ENCODE results near the gene ERICH6.

ERICH6 gene

GRCh38 chr3:150703756-150704344 lies at the start of gene ERICH6:
Gene ERICH6 (minus strand): TSS chr3:150703920. CDS start chr3:150703898, 22 bp downstream.
- no peak for FAIRE-seq
- DNase-seq (ENCODE audit: low spot score) = peak; percentile 93

- FAIRE-seq (no peak), DNase-seq (ENCODE audit: low spot score) (no peak)
Measured at GRCh38 chr3:150751781-150752263, 48.1 kb upstream of the ERICH6 start.

DNA sequence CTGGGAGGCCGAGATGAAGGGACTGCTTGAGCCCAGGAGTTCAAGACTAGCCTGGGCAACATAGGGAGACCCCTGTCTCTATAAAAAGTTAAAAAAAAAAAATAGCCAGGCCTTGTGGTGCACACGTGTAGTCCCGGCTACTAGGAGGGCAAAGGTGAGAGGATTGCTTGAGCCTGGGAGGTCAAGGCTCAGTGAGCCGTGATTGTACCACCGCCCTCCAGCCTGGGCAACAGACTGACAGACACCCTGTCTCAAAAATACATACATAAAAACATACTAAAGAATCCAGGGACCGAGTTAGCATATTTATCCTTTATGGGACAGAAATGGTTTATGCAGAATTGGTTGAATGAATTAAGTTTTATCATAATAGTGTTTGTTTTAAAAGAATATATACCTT lies 45.5 kb upstream of the ERICH6 start:
- FAIRE-seq (no peak), DNase-seq (ENCODE audit: low spot score) (no peak)

DNA sequence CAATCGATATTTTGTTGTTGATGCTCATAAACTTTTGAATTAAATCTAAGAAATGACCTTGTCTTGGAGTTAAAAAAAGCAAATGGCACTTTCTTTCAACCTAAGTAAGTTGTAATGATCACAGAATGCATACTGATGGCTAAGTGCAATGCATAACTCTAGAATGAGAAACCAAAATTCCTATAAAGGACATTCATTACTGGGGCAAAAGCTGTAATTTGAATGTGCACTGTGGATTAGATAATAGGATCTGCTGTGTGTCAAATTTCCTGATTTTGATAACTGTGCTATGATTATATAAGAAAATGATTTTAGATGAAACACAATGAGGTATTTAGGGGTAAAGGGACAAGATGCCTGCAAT lies 44.9 kb upstream of the ERICH6 start:
- DNase-seq (ENCODE audit: low spot score) (no peak), FAIRE-seq (no peak)

DNA sequence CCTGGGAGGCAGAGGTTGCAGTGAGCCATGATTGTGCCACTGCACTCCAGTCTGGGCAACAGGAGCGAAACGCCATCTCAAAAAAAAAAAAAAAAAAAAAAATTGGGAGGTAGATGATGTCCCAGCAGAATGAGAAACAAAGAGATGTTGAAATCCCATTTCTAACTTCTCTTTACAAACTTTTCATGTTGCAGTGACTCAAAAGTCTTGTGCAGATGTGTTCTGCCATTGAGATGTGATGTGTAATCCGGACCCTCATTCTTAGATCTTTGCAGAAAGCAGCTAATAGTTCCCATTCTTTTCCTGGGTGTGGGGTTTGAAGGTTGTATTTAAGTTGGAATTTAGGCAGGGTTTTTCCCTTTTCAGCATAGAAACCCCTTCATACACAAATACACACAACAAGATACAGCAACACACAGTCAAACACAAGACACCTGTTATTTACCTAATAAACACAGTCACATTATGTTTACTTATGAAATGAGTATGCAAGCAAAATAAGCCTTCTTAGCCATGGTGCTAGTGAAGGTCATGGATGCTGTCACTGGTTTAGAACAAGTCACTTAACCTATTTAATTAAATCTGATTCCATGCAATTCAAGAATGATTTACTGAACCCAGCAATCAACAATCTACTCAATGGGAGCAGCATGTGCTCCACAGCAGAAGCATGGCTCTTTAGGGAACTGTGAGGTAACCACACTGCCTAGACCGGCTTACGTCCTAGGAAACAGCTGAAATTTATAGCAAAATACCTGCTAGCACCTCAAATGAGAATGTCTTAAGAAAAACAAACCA lies 44.4 kb upstream of the ERICH6 start:
- DNase-seq (ENCODE audit: low spot score) = no peak
- no peak for FAIRE-seq

DNA sequence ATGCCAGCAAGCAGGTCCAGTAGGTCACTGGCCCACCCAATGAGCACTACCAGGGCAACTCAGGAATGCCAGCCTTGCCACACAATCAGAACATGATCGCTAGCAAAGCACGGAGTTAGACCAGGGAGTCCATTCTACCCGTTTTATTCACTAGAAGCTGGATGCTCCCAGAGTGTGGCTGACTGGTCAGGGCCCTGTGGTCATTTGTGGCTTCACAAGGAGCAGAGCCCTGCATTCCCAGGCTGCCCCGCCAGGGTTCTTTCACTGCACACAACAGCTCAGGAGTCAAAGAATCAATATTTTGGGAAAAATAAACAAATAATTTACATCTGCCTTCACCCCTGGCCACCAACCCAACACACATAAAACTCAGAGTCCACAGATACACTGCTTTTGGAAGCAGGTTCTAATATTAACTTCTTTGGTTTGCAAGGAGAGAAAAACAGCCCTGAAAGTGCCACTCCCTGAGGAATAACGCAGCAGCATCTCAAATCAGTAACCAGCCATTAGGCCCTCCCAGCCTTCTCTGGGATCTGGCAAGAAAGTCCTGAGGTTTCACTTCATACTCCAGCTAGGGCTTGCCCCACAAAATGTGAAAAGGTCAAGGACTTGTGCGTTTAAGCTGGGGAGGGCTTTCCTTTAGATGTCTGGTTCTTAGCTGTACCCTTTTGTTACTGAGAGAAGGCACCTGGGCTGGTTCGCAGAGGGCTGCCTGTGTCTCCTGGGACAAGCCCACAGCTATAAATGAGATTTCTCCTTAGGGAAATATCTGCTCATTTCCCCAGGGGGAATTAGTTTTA lies 43.3 kb upstream of the ERICH6 start:
- DNase-seq (ENCODE audit: low spot score) (no peak), FAIRE-seq (no peak)

GRCh38 chr3:150745832-150746231 lies 42.1 kb upstream of the ERICH6 start:
- no peak for DNase-seq (ENCODE audit: low spot score)

GRCh38 chr3:150744919-150745211 lies 41.1 kb upstream of the ERICH6 start:
- FAIRE-seq (no peak), DNase-seq (ENCODE audit: low spot score) (no peak)

More at GRCh38 chr3:150745832-150746231, 42.1 kb upstream of the ERICH6 start:
- FAIRE-seq = no peak

- DNase-seq (ENCODE audit: low spot score) = no peak
- no peak for FAIRE-seq
Measured at GRCh38 chr3:150744041-150744918, 40.6 kb upstream of the ERICH6 start.

DNA sequence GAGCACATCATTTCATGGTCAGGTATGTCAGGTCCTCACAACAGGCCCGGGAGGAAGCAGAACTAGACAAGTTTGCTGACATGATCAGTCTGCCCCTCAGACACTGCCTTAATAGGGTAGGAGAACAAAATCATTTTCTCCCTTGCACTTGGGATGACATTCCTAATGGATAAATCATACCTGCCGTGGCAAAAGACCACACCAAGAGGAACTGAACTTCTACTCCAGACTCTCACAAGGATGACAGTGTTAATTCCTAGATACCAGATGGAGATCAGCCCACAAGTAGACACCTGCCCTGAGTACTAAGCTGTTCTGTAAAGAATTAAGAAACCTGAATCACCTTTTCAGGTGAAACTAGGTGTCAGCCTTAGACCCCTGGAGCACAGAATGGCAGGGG lies 39.8 kb upstream of the ERICH6 start:
- FAIRE-seq (no peak), DNase-seq (ENCODE audit: low spot score) (peak; percentile 31)

GRCh38 chr3:150742679-150743078 lies 39.0 kb upstream of the ERICH6 start:
- no peak for FAIRE-seq
- no peak for DNase-seq (ENCODE audit: low spot score)

DNA sequence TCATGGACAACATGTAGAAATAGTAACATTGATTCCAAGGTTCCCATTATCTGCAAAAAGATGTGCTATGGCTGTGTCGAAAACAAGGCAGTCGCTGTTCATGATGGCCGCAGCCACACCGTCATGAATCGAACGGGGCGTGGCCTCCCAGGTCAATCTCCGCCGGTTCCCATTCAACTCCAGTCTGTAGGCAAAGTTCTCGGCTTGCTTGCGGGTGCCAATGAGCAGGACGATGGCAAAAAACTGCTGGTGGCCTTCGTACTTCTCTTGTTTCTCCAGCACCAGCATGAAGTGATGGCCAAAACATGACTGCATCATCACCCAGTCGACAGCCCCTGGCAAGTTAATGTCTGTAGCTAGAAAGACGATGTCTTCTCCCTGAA lies 38.4 kb upstream of the ERICH6 start:
- DNase-seq (ENCODE audit: low spot score) (no peak), FAIRE-seq (no peak)

DNA sequence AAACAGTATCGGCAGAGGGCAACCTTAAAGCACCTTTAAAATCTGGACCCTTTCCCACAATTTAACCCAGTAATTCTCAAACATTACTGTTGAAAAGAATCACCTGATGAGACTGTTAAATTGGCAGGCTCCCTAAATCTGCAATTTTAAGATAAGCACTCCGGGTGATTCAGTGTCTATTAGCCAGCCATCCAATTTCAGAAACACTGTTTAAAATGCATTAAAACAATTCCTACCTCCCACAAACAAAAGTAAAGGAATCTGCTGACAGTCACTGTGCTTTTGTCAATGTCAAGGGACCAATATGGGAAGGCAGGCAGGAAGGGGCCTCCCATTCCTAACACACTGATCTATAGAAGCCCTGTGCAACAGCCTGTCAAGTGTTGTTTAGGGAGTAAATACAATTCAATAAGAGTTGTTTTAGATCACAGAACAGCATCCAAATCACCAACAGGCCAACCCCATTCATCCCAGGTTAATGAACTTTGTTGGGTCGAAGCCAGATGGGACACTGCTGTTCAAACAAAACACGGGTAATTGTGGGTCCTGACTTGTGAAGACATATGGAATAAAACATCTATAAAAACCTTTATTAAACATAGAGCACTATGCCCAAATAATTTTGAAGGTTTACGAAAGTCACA lies 37.9 kb upstream of the ERICH6 start:
- FAIRE-seq = no peak

GRCh38 chr3:150740733-150741496 lies 37.2 kb upstream of the ERICH6 start:
- no peak for DNase-seq (ENCODE audit: low spot score)
- FAIRE-seq = no peak

More for the DNA sequence above, 37.9 kb upstream of the ERICH6 start:
- no peak for DNase-seq (ENCODE audit: low spot score)

GRCh38 chr3:150739877-150740645 lies 36.3 kb upstream of the ERICH6 start:
- FAIRE-seq = no peak
- no peak for DNase-seq (ENCODE audit: low spot score)

DNA sequence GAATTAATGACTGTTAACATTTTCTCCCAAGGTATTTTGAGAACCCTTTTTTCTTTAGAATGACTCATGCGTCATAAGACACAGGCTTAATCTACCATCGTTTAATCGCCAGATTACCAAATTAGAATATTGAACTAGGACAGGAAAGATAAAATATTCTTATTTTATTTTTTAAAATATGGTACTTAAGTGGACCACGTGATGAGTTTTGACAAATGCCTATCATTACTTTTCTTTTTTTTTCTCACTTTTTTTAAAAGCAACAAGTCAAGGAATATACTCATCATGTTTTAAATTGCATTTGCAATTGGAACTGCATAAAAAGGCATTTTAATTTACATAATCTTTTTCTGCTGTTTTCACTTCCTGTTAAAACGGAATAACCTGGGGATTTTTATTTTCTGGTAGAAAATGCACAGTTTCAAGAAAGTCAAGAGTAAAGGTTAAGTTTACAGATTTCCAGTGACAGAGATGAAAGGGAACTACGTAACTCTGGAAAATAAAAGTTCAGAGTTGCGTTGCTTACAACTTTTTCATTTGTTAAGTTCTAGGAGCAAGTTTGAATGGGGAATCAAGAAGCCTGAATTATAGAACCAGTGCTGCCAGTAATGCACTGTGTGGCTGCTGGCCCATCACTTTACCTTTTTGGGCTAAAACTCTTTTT lies 35.6 kb upstream of the ERICH6 start:
- no peak for FAIRE-seq
- no peak for DNase-seq (ENCODE audit: low spot score)

DNA sequence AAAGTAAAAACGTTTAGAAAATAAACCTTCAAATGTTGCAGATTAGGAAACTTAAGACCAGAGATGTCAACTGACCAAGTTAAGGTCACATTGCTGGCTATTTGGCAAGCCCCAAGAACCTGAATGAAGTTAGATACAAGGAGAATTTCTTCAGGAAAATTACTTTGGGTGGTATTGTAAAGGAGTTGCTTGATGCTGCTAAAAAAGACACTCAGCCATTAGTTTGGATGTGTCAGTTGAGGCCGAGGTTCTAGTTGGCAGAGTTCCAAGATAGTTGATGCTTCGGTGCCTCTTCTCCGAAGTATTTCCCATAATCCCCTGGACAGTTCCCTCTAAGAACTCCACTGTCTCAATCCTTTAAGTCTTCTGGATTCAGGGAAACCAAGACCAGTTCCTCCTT lies 35.0 kb upstream of the ERICH6 start:
- DNase-seq (ENCODE audit: low spot score) = peak; percentile 22
- FAIRE-seq = no peak

DNA sequence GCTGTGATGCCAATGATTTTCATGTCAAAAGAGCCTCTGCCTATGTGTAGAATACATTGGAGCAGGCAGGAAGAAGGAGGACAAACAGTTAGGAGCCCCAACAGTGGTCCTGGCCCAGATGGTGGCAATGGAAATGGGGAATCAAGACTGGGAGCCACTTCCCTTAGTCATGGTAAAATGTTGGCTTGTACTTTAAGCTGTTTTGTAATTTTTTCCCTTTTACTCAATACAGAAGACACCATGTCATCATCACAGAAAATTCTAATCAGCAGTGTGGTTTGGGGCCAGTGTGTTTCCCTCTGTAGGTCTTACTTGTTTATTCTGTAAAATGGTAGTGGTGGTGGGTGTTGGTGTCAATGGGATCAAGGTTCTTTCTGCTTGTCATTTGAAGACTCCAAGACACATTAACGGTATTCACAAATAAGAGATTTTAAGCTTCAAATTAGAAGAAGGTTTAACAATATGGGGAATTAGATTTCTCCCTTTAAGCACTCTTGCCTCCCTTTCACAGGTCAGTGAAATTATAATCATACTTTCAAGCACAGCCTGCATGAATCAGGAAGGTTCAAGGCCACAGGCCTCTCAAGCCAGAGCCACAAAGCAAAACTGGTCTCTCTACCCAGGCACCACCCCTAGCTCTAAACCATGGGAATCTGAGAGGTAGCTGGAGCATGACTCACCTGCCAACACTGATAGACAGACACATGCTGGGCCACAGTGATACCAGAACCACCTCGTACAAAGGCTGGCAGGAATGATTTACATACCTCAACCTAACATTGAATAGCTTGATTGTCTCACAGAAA lies 34.4 kb upstream of the ERICH6 start:
- FAIRE-seq (no peak), DNase-seq (ENCODE audit: low spot score) (peak; percentile 32)

Data from urothelium cell line (cell line).